IPS-20b (cell line): Measurements from ENCODE around the gene GABBR1.

ENCODE experiments used
- H3K27ac ChIP-seq: one replicate; pipeline ENCODE4 v1.5.1; 2013; ENCODE audit warnings: low read length
- H3K27me3 ChIP-seq: 2 replicates; pipeline ENCODE4 v1.6.1; 2013; ENCODE audit warnings: mild to moderate bottlenecking, low read length, inconsistent platforms; ENCODE audit not compliant: insufficient read depth
- H3K36me3 ChIP-seq: 2 replicates; pipeline ENCODE4 v1.6.1; 2013; ENCODE audit warnings: low read depth, mild to moderate bottlenecking, inconsistent platforms, low read length, moderate library complexity; ENCODE audit not compliant: insufficient read depth
- H3K4me1 ChIP-seq: 2 replicates; pipeline ENCODE4 v1.6.1; 2013; ENCODE audit warnings: mild to moderate bottlenecking, control low read depth, inconsistent platforms, low read length, moderate library complexity; ENCODE audit not compliant: insufficient read depth
- H3K4me3 ChIP-seq: 2 replicates; pipeline ENCODE4 v1.5.1; 2013; ENCODE audit warnings: mild to moderate bottlenecking, low read length, inconsistent platforms
- H3K9ac ChIP-seq: 2 replicates; pipeline ENCODE4 v1.6.1; 2013; ENCODE audit warnings: low read depth, mild to moderate bottlenecking, inconsistent platforms, low read length, moderate library complexity
- H3K9me3 ChIP-seq: 2 replicates; pipeline ENCODE4 v1.6.1; 2013; ENCODE audit warnings: mild to moderate bottlenecking, low read depth, low read length, inconsistent platforms; ENCODE audit not compliant: insufficient read depth

The GABBR1 gene

GRCh38 chr6:29651413-29652197 is 18.6 kb upstream of the GABBR1 start:
- no peaks in the 10 kb centered on the region for H3K36me3 ChIP-seq
- H3K27me3 ChIP-seq = no peaks in the 10 kb centered on the region
- H3K4me1 ChIP-seq = peaks cover 24% of the 10 kb centered on the region; the same call in 1 of the 2 replicates
- H3K9ac ChIP-seq = no peak overlapping the region
- H3K4me3 ChIP-seq = no peak overlapping the region
- H3K9me3 ChIP-seq = no peaks in the 10 kb centered on the region
- H3K27ac ChIP-seq = no peak overlapping the region

DNA sequence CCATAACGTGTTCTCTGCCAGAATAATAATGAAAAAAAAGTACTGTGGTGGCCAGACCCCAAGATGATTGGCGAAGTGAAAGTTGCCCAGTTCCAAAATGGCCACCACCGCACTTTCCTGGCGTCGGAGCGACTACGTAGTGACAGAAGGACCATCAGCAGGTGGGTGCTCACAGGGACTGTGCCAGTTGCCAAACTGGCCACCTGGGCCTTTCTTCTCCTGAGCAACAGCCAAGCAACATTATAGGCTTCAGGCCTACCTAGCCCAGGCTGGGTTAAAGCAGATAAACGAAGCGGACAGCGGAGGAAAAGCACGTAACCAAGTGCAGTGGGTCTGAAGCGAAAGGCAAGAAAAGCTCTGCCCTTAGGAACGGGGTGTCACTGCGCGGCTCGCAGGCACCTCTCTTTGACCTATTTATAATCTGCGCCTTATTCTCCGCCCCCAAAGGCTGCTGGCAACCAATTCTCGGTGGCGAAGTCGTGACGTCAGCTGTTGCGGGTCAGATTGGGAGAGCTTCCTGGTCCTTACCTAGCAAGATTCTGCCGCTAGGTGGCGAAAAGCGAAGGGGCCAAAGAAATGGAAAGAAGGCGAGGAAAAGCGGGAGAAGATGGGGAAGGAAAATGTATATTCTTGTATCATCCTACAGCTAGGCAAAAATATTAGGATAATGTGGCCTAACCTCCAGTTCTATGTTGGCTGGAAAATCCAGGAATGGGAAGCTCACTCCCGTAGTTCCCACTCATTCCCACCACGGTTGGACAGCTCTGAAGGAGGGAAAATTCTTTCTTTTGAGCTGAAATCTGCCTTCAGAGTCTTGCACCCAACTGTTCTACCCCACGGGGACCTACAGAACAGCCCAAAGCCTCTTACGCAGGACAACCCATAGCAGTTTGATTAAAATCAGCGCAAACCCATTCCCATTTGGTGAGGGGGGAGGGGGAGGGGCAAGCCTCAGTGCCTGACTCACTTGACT is 17.0 kb upstream of the GABBR1 start:
- Histone ChIP-seq H3K27me3 (no peaks in the 10 kb centered on the region), H3K9ac (peak overlapping the region; percentile 40; the same call in 1 of the 2 replicates)

DNA sequence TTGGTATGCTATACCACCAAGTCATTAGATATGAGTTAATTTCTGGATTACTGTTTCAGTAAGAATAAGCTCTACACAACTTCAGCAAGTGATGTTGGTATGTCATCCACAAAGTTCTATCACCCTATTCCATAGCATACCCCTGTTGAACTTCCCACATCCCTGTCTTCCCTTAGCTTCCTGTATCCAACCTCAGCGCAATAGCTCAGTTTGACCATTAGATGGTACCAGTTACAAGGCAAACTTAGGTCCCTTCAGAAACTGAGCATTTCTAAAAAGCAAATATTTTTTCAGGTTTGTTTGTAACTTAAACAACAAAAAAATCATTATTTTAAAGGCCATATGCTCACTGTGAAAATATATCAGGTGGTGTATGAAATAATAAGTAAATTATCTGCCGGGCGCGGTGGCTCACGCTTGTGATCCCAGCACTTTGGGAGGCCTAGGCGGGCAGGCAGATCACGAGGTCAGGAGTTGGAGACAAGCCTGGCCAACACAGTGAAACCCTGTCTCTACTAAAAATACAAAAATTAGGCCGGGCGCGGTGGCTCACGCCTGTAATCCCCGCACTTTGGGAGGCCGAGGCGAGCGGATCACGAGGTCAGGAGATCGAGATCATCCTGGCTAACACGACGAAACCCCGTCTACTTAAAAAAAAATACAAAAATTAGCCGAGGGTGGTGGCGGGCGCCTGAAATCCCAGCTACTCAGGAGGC is 15.1 kb upstream of the GABBR1 start:
- Histone ChIP-seq H3K9me3 (no peaks in the 10 kb centered on the region), H3K4me1 (peaks cover 13% of the 10 kb centered on the region; the same call in 1 of the 2 replicates), H3K4me3 (no peak overlapping the region), H3K9ac (no peak overlapping the region), H3K27me3 (no peaks in the 10 kb centered on the region), H3K27ac (no peak overlapping the region), H3K36me3 (no peaks in the 10 kb centered on the region)

More for the DNA sequence above, 17.0 kb upstream of the GABBR1 start:
- Histone ChIP-seq H3K4me1 (peaks cover 18% of the 10 kb centered on the region; the same call in 1 of the 2 replicates), H3K27ac (no peak overlapping the region), H3K4me3 (peak overlapping the region; percentile 72), H3K9me3 (no peaks in the 10 kb centered on the region), H3K36me3 (no peaks in the 10 kb centered on the region)

DNA sequence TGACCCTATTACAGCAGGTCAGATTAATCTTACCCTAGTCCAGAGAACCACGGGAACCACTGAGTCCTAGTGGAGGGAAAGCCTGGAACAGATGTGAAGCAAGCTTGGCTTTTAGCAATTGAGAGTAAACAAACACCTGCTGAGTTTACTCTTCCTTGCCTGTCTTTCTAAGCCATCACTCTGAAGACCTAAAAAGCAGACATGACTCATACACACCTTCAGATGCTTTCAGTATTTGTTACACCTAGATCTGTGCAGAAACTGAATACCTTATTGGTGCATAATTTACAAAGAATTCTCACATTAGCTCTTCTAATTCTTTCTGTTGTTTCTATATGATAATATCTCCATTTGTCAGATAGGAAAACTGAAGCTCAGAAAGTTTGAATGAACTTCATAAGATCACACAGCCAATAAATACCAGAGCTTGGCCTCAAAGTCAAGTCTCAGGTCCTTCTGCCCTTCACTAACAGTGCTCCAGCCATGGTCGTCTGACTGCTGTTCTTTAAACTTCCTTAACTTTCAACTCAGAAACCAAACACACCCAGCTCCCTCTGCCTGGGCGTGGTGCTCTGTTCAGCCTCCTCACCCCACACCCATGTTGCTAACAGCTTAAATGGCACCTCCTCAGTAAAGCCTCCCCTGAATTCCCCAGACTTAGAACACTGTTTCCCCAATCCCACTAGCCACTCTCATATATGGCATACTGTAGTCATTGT is 8.6 kb upstream of the GABBR1 start:
- Histone ChIP-seq H3K27me3 (no peaks in the 10 kb centered on the region), H3K4me3 (no peak overlapping the region), H3K36me3 (no peaks in the 10 kb centered on the region), H3K9ac (no peak overlapping the region), H3K9me3 (no peaks in the 10 kb centered on the region), H3K4me1 (peaks cover 3% of the 10 kb centered on the region; the same call in 1 of the 2 replicates), H3K27ac (no peak overlapping the region)

DNA sequence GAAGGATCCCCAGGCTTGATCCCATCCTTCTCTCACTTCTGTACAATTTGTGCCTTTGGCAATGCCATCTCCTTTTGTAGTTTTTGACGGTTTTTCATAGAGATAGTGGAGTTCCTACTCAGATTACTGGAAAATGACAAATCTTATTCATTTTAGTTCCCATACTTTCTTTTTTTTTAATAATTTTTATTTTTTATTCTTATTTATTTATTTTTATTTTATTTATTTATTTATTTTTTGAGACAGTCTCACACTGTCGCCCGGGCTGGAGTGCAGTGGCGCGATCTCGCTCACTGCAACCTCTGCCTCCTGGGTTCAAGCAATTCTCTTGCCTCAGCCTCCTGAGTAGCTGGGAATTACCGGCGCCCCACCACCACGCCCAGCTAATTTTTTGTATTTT is 4.3 kb upstream of the GABBR1 start:
- Histone ChIP-seq H3K4me3 (no peak overlapping the region), H3K9me3 (no peaks in the 10 kb centered on the region), H3K27me3 (no peaks in the 10 kb centered on the region), H3K9ac (no peak overlapping the region), H3K27ac (no peak overlapping the region), H3K4me1 (peaks cover 13% of the 10 kb centered on the region; the same call in 1 of the 2 replicates), H3K36me3 (no peaks in the 10 kb centered on the region)

DNA sequence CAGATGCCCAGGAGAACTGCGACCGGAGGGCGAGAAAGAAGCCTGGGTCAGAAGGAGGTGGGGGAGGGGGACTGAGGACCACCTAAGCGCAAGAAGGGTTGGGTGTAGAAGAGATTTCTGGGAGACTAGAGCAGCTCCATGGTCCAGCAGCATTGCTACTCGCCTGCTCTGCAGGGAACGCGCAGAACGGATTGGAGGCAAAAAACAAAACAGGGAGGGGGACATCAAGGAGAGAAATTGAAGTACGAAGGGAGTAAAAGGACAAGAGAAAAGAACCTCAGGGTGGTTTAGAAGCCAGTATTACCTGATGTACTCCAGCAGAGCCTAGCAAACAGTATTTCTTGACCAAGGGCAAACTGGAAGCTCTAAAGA is 537 bp upstream of the GABBR1 start:
- H3K4me1 ChIP-seq = peaks cover 35% of the 10 kb centered on the region; the same call in 1 of the 2 replicates
- H3K4me3 ChIP-seq = peak overlapping the region; percentile 81
- H3K9ac ChIP-seq = peak overlapping the region; percentile 90
- peaks cover 13% of the 10 kb centered on the region; the same call in 1 of the 2 replicates for H3K36me3 ChIP-seq
- peak overlapping the region; percentile 89 for H3K27ac ChIP-seq
- no peaks in the 10 kb centered on the region for H3K9me3 ChIP-seq
- H3K27me3 ChIP-seq = no peaks in the 10 kb centered on the region

- Histone ChIP-seq H3K9me3 (no peaks in the 10 kb centered on the region), H3K4me1 (peaks cover 35% of the 10 kb centered on the region; the same call in 1 of the 2 replicates), H3K4me3 (peak overlapping the region; percentile 81), H3K27me3 (no peaks in the 10 kb centered on the region), H3K9ac (peak overlapping the region; percentile 90; the same call in 1 of the 2 replicates), H3K36me3 (peaks cover 13% of the 10 kb centered on the region; the same call in 1 of the 2 replicates), H3K27ac (no peak overlapping the region)
These were observed 887 bp downstream of the GABBR1 start for GRCh38 chr6:29631860-29632731.

- Histone ChIP-seq H3K9me3 (no peaks in the 10 kb centered on the region), H3K4me1 (peaks cover 39% of the 10 kb centered on the region; the same call in 1 of the 2 replicates), H3K27me3 (no peaks in the 10 kb centered on the region), H3K9ac (peak overlapping the region; percentile 90; the same call in 1 of the 2 replicates), H3K27ac (no peak overlapping the region), H3K4me3 (peak overlapping the region; percentile 81), H3K36me3 (peaks cover 13% of the 10 kb centered on the region; the same call in 1 of the 2 replicates)
These were observed 1.7 kb downstream of the GABBR1 start for GRCh38 chr6:29631209-29631810.

DNA sequence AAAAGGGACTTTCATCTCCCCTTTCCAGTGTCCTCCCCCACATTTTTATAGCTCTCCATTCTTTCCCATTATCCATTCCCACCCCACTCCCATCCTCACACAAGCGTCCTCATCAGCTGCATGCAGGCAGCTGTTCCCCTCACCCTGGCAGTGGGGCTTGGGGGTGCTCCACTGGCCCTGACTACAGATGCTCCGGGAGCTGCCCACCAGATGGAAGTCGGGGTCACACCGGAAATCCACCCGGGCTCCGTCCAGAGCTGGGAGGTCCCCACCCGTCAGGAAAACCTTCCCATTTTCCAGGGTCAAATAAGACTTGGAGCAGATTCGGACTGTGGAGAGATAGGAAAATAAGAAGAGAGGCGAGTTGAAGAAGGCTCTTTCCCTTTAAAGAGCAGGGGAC is 2.7 kb downstream of the GABBR1 start:
- peak overlapping the region; percentile 81 for H3K4me3 ChIP-seq
- H3K9me3 ChIP-seq = no peaks in the 10 kb centered on the region
- no peak overlapping the region for H3K27ac ChIP-seq
- peak overlapping the region; percentile 60; the same call in 1 of the 2 replicates for H3K9ac ChIP-seq
- no peaks in the 10 kb centered on the region for H3K27me3 ChIP-seq
- H3K36me3 ChIP-seq = peaks cover 13% of the 10 kb centered on the region; the same call in 1 of the 2 replicates
- peaks cover 49% of the 10 kb centered on the region for H3K4me1 ChIP-seq

DNA sequence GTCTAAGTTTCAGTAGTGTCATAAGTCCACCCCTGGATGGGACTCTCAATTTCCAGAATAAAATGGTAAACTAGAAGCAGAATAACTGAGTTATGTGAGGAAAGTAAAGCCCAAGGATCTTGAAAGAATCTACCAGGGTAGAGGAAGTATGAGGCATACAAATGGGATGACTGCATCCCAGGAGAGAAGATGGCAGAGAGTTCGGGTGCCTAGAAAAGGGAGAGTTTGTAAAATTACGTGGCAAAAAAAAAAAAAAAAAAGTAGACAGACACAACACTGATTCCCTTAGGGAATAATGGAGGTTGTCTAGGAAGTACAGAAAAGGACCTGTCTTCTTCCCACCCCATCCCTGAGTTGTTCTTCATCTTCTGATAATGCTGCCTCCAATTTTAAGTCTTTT is 3.4 kb downstream of the GABBR1 start:
- peak overlapping the region; percentile 75; the same call in 1 of the 2 replicates for H3K9ac ChIP-seq
- H3K9me3 ChIP-seq = no peaks in the 10 kb centered on the region
- no peak overlapping the region for H3K27ac ChIP-seq
- H3K4me3 ChIP-seq = peak overlapping the region; percentile 81
- H3K36me3 ChIP-seq = peaks cover 13% of the 10 kb centered on the region; the same call in 1 of the 2 replicates
- H3K27me3 ChIP-seq = no peaks in the 10 kb centered on the region
- peaks cover 56% of the 10 kb centered on the region for H3K4me1 ChIP-seq
